Measurements from ENCODE around the gene CX3CL1.

DNA sequence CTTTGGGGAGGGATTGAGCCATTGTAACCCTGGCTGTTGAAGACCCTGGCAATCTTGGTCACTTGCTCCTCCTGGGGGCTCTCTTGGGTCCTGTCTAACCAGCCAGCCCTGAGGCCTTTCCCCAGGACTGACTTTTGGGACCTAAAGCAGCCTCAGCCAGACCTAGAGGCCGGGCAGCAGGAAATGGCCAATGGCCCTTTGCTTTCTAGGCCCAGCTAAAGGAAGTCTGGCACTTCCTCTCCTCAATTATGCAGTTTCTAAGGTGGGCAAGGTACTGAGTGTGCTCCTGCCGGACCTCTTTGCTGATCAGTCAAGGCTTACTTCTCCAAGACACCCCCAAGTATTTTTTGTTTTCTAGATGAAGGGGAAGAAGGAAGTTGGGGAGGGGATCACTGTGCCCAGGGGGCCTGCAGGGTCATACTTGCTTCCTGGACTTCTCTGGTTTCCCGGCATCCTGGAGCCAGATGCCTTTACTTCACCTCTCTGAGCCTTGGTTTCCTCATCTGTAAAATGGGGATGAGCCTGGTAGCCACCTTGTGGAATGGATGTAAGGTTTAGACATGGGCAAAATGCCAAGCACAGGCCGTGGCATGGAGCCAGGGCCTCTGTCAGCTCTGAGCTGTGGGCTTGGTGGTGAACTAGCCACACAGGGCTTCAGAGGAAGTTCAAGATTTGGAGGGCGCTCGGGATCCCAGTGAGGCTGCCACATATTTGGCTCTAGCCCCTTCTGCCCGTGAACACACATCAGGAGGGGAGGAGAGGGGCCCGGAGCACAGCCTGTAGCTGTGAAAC lies 8.6 kb downstream of the CX3CL1 start:
- no peak for TF ChIP-seq RAD21 (conservative IDR thresholded peaks at IDR 0.05)
- TF ChIP-seq, protein P1, sequence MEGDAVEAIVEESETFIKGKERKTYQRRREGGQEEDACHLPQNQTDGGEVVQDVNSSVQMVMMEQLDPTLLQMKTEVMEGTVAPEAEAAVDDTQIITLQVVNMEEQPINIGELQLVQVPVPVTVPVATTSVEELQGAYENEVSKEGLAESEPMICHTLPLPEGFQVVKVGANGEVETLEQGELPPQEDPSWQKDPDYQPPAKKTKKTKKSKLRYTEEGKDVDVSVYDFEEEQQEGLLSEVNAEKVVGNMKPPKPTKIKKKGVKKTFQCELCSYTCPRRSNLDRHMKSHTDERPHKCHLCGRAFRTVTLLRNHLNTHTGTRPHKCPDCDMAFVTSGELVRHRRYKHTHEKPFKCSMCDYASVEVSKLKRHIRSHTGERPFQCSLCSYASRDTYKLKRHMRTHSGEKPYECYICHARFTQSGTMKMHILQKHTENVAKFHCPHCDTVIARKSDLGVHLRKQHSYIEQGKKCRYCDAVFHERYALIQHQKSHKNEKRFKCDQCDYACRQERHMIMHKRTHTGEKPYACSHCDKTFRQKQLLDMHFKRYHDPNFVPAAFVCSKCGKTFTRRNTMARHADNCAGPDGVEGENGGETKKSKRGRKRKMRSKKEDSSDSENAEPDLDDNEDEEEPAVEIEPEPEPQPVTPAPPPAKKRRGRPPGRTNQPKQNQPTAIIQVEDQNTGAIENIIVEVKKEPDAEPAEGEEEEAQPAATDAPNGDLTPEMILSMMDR (IDR thresholded peaks at IDR 0.05; ENCODE audit: poor library complexity, severe bottlenecking): no peak
- TF ChIP-seq POLR2AphosphoS5 (IDR thresholded peaks at IDR 0.05): no peak
- no peak for TF ChIP-seq EZH2 (IDR thresholded peaks at IDR 0.05; ENCODE audit: borderline replicate concordance, insufficient read depth, low read length, poor library complexity, severe bottlenecking)
- TF ChIP-seq SMC3 (conservative IDR thresholded peaks at IDR 0.05; ENCODE audit: poor library complexity): no peak
- no peak for TF ChIP-seq EP300 (conservative IDR thresholded peaks at IDR 0.05; ENCODE audit: poor library complexity, severe bottlenecking)
- TF ChIP-seq TAF1 (IDR thresholded peaks at IDR 0.05; ENCODE audit: low read depth): no peak
- TF ChIP-seq, protein P2, sequence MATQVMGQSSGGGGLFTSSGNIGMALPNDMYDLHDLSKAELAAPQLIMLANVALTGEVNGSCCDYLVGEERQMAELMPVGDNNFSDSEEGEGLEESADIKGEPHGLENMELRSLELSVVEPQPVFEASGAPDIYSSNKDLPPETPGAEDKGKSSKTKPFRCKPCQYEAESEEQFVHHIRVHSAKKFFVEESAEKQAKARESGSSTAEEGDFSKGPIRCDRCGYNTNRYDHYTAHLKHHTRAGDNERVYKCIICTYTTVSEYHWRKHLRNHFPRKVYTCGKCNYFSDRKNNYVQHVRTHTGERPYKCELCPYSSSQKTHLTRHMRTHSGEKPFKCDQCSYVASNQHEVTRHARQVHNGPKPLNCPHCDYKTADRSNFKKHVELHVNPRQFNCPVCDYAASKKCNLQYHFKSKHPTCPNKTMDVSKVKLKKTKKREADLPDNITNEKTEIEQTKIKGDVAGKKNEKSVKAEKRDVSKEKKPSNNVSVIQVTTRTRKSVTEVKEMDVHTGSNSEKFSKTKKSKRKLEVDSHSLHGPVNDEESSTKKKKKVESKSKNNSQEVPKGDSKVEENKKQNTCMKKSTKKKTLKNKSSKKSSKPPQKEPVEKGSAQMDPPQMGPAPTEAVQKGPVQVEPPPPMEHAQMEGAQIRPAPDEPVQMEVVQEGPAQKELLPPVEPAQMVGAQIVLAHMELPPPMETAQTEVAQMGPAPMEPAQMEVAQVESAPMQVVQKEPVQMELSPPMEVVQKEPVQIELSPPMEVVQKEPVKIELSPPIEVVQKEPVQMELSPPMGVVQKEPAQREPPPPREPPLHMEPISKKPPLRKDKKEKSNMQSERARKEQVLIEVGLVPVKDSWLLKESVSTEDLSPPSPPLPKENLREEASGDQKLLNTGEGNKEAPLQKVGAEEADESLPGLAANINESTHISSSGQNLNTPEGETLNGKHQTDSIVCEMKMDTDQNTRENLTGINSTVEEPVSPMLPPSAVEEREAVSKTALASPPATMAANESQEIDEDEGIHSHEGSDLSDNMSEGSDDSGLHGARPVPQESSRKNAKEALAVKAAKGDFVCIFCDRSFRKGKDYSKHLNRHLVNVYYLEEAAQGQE (IDR thresholded peaks at IDR 0.05; ENCODE audit: borderline replicate concordance): no peak

All from neural cell (in vitro differentiated cells).